ENCODE results near the gene MYH8. TPM values are rescaled to one million over a fixed set of nuclear protein-coding genes. Genes with fewer than 3 reads are reported as not detected.

MYH8 gene
- total and polyA plus RNA-seq, 7 donors: 0.21 to 17.3 (median 0.34) TPM

- Histone ChIP-seq H3K4me3 (no peak overlapping the region), H3K4me1 (no peaks in the 10 kb centered on the region), H3K9me3 (no peaks in the 10 kb centered on the region), H3K27me3 (ENCODE audit: insufficient read depth in 3 of 3, low read length in 2 of 3) (no peaks in the 10 kb centered on the region), H3K36me3 (ENCODE audit: insufficient read depth in 1 of 2, low read depth in 1 of 2) (no peaks in the 10 kb centered on the region), H3K27ac (no peak overlapping the region)
- ATAC-seq (no peak), DNase-seq (no peak)
- no peak for TF ChIP-seq CTCF (IDR thresholded peaks at IDR 0.05)
- 87 to 94% (median 91%) methylated on average over 3 of the region's 3 CpGs for WGBS, 3 donors
- intact Hi-C loops (cut with DNase I): no loop called here
Measured at GRCh38 chr17:10368561-10368960, 53.2 kb downstream of the MYH8 start.

DNA sequence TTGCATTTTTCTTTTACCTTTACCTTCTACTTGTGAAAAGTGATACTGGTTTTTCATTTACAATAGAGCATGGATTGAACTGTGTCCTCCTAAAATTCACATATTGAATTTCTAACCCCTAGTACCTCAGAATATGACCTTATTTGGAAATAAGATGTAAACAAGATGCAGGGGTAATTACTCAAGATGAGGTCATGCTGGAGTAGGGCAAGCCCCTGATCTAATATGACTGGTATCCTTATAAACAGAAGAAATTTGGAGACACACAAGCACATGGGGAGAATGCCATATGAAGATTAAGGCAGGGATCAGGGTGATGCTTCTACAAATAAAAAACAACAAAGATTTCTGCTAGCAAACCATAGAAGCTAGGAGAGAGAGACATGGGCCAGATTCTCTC lies 61.2 kb downstream of the MYH8 start:
- Histone ChIP-seq H3K9me3 (no peaks in the 10 kb centered on the region), H3K27ac (no peak overlapping the region), H3K4me1 (no peaks in the 10 kb centered on the region), H3K4me3 (no peak overlapping the region), H3K27me3 (ENCODE audit: insufficient read depth in 3 of 3, low read length in 2 of 3) (no peaks in the 10 kb centered on the region), H3K36me3 (ENCODE audit: insufficient read depth in 1 of 2, low read depth in 1 of 2) (no peaks in the 10 kb centered on the region)
- TF ChIP-seq CTCF (IDR thresholded peaks at IDR 0.05): no peak
- DNase-seq: no peak
- no peak for ATAC-seq
- intact Hi-C loops (cut with DNase I): no loop called here

GRCh38 chr17:10357768-10358167 lies 64.0 kb downstream of the MYH8 start:
- intact Hi-C loops (cut with DNase I): no loop called here
- 33 to 48% (median 38%) methylated on average over 4 of the region's 4 CpGs for WGBS, 3 donors
- Histone ChIP-seq H3K9me3 (no peaks in the 10 kb centered on the region), H3K27ac (no peak overlapping the region), H3K4me1 (no peaks in the 10 kb centered on the region), H3K4me3 (no peak overlapping the region), H3K36me3 (ENCODE audit: insufficient read depth in 1 of 2, low read depth in 1 of 2) (no peaks in the 10 kb centered on the region), H3K27me3 (ENCODE audit: insufficient read depth in 3 of 3, low read length in 2 of 3) (no peaks in the 10 kb centered on the region)
- no peak for DNase-seq
- TF ChIP-seq CTCF (IDR thresholded peaks at IDR 0.05): peak; percentile 36
- no peak for ATAC-seq

- no peak for ATAC-seq
- H3K4me1 ChIP-seq: no peaks in the 10 kb centered on the region
- DNase-seq: no peak
- WGBS, 3 donors: 27 to 46% (median 28%) methylated on average over 9 of the region's 9 CpGs
- intact Hi-C loops (cut with DNase I): no loop called here
- H3K27ac ChIP-seq: no peak overlapping the region
- no peaks in the 10 kb centered on the region for H3K27me3 ChIP-seq (ENCODE audit: insufficient read depth in 3 of 3, low read length in 2 of 3)
- no peaks in the 10 kb centered on the region for H3K36me3 ChIP-seq (ENCODE audit: insufficient read depth in 1 of 2, low read depth in 1 of 2)
- H3K4me3 ChIP-seq: no peak overlapping the region
- H3K9me3 ChIP-seq: no peaks in the 10 kb centered on the region
- TF ChIP-seq CTCF (IDR thresholded peaks at IDR 0.05): no peak
Measured at GRCh38 chr17:10354651-10355050, 67.1 kb downstream of the MYH8 start.

DNA sequence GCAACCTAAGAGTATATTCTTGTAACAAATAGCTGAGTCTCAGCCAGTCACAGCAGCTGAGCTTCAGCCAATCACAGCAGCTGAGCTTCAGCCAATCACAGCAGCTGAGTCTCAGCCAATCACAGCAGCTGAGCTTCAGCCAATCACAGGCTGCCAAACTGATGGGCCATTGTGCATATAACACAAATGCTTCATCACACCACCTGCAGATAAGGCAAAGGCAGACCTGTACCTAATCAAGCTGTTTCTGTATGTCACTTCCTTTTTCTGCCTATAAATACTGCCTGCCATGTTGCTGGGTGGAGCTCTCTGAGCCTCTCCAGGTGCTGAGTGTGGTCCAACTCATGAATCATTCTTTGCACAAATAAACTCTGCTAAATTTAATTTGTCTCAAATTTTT lies 68.9 kb downstream of the MYH8 start:
- Histone ChIP-seq H3K27ac (no peak overlapping the region), H3K36me3 (ENCODE audit: insufficient read depth in 1 of 2, low read depth in 1 of 2) (no peaks in the 10 kb centered on the region), H3K4me3 (no peak overlapping the region), H3K4me1 (no peaks in the 10 kb centered on the region), H3K27me3 (ENCODE audit: insufficient read depth in 3 of 3, low read length in 2 of 3) (no peaks in the 10 kb centered on the region), H3K9me3 (no peaks in the 10 kb centered on the region)
- ATAC-seq (no peak), DNase-seq (no peak)
- no peak for TF ChIP-seq CTCF (IDR thresholded peaks at IDR 0.05)
- intact Hi-C loops (cut with DNase I): no loop called here
